A673 (cell line): Measurements from ENCODE around the gene DGKZ.

Experiments
- EZH2 ChIP-seq: fragments of 200-600 bp; sonication (generic); IDR thresholded peaks from 2 replicates; pipeline ENCODE4 v1.6.1; 2017; ENCODE audit warnings: borderline replicate concordance, low read depth, mild to moderate bottlenecking, mixed read lengths, antibody characterized with exemption, low read length; ENCODE audit not compliant: poor library complexity, severe bottlenecking
- TF ChIP-seq, protein P1 (sequence below): fragments of 300-800, 200-600 bp; sonication (generic); conservative IDR thresholded peaks from 2 replicates; pipeline ENCODE4 v1.5.1; 2017; ENCODE audit warnings: low read depth, mild to moderate bottlenecking, antibody characterized with exemption, low read length, moderate library complexity, mixed read lengths

- TF ChIP-seq, protein P1, sequence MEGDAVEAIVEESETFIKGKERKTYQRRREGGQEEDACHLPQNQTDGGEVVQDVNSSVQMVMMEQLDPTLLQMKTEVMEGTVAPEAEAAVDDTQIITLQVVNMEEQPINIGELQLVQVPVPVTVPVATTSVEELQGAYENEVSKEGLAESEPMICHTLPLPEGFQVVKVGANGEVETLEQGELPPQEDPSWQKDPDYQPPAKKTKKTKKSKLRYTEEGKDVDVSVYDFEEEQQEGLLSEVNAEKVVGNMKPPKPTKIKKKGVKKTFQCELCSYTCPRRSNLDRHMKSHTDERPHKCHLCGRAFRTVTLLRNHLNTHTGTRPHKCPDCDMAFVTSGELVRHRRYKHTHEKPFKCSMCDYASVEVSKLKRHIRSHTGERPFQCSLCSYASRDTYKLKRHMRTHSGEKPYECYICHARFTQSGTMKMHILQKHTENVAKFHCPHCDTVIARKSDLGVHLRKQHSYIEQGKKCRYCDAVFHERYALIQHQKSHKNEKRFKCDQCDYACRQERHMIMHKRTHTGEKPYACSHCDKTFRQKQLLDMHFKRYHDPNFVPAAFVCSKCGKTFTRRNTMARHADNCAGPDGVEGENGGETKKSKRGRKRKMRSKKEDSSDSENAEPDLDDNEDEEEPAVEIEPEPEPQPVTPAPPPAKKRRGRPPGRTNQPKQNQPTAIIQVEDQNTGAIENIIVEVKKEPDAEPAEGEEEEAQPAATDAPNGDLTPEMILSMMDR = no peak
- no peak for TF ChIP-seq EZH2
These were observed 71.5 kb downstream of the DGKZ start for GRCh38 chr11:46418751-46419150.
